Lung microvascular endothelial cell (primary cell): Measurements from ENCODE around the gene POLR2L. TPM values are rescaled to one million over a fixed set of nuclear protein-coding genes. Genes with fewer than 3 reads are reported as not detected.

Experiments
- DNase-seq, 2 donors: peaks; one replicate each; pipeline versions ENCODE4 v3.0.0 to v3.0.0-alpha.2; 2010; ENCODE audit warnings: low read depth in 2 of 2
- total RNA-seq: library from RNA; depleted of rRNA; stranded (reverse); fragments of >200 nt; gene quantifications from 2 replicates; pipeline ENCODE4 v1.2.1, GENCODE V29; 2014

The POLR2L gene
- total RNA-seq, 1 donor from 2014 or later = 284 TPM

GRCh38 chr11:839280-839623, 3.1 kb downstream of the POLR2L start:
- no peak for DNase-seq

- DNase-seq = peak in 1 of 2 donors; percentile 56
These were observed 3.7 kb downstream of the POLR2L start for GRCh38 chr11:838441-839279.

- DNase-seq = no peak
These were observed 4.4 kb downstream of the POLR2L start for GRCh38 chr11:837990-838307.

GRCh38 chr11:837189-837989, 4.9 kb downstream of the POLR2L start:
- no peak for DNase-seq

GRCh38 chr11:836700-837099, 5.6 kb downstream of the POLR2L start:
- DNase-seq = no peak

- DNase-seq = no peak
These were observed 6.1 kb downstream of the POLR2L start for GRCh38 chr11:836274-836673.

- DNase-seq = peak; percentile 82 to 83
These were observed 7.7 kb downstream of the POLR2L start for GRCh38 chr11:834371-835316.

GRCh38 chr11:833849-834311, 8.4 kb downstream of the POLR2L start:
- no peak for DNase-seq

- peak; percentile 55 to 61 for DNase-seq
These were observed 9.1 kb downstream of the POLR2L start for GRCh38 chr11:833114-833791.

GRCh38 chr11:832529-833113, 9.7 kb downstream of the POLR2L start, which contains the start of gene CD151:
Gene CD151, plus strand, starts transcription at chr11:832952. Its CDS starts 3,118 bp downstream, at chr11:836070.
- peak; percentile 68 to 72 for DNase-seq

- DNase-seq = no peak
These were observed 10.3 kb downstream of the POLR2L start for GRCh38 chr11:831961-832528.

- DNase-seq = peak in 1 of 2 donors; percentile 60
These were observed 11.0 kb downstream of the POLR2L start for GRCh38 chr11:831118-831864.

- DNase-seq = peak; percentile 73 to 90
These were observed 11.8 kb downstream of the POLR2L start for GRCh38 chr11:830295-831117.

GRCh38 chr11:829847-830294, 12.5 kb downstream of the POLR2L start:
- DNase-seq = peak in 1 of 2 donors; percentile 48

- peak; percentile 72 to 98 for DNase-seq
These were observed 13.0 kb downstream of the POLR2L start for GRCh38 chr11:829176-829846.

GRCh38 chr11:828506-829175, 13.7 kb downstream of the POLR2L start:
- DNase-seq = no peak

GRCh38 chr11:827897-828192, 14.5 kb downstream of the POLR2L start, which contains the start of gene CRACR2B:
Gene CRACR2B, plus strand, starts transcription at chr11:827919. Its CDS starts 689 bp downstream, at chr11:828608.
- no peak for DNase-seq
